ENCODE measurements around the gene RNF186. TPM values are rescaled to one million over a fixed set of nuclear protein-coding genes. Genes with fewer than 3 reads are reported as not detected.
"Not testable (repeated sequence)": the region's sequence is repeated elsewhere in the genome, so short reads cannot be mapped to it uniquely, and the experiment has no call there.

The RNF186 gene
- total RNA-seq, 1 donor from 2014 or later: not detected

- peak overlapping the region; percentile 50 for H3K27ac Mint-ChIP-seq (ENCODE audit: unreplicated experiment)
Observed at GRCh38 chr1:19819701-19820100, 4.6 kb upstream of the RNF186 start.

GRCh38 chr1:19818324-19818723, 3.2 kb upstream of the RNF186 start:
- no peak for DNase-seq (ENCODE audit: low read depth, low spot score)
- no peak overlapping the region for H3K27ac Mint-ChIP-seq (ENCODE audit: unreplicated experiment)
- H3K27me3 Mint-ChIP-seq (ENCODE audit: low read depth): no peaks in the 10 kb centered on the region
- TF ChIP-seq CTCF (conservative IDR thresholded peaks at IDR 0.05): no peak
- no peaks in the 10 kb centered on the region for H3K36me3 Mint-ChIP-seq (ENCODE audit: low read depth)
- no peaks in the 10 kb centered on the region for H3K9me3 Mint-ChIP-seq
- peaks cover 16% of the 10 kb centered on the region for H3K4me1 Mint-ChIP-seq
- no peak overlapping the region for H3K4me3 Mint-ChIP-seq

More at GRCh38 chr1:19819701-19820100, 4.6 kb upstream of the RNF186 start:
- no peak for TF ChIP-seq CTCF (conservative IDR thresholded peaks at IDR 0.05)
- Mint-ChIP-seq H3K36me3 (ENCODE audit: low read depth) (no peaks in the 10 kb centered on the region), H3K4me1 (peaks cover 9% of the 10 kb centered on the region), H3K27me3 (ENCODE audit: low read depth) (peaks cover 2% of the 10 kb centered on the region), H3K4me3 (no peak overlapping the region), H3K9me3 (no peaks in the 10 kb centered on the region)
- DNase-seq (ENCODE audit: low read depth, low spot score): no peak

- no peaks in the 10 kb centered on the region for H3K36me3 Mint-ChIP-seq (ENCODE audit: low read depth)
- DNase-seq (ENCODE audit: low read depth, low spot score): no peak
- no peaks in the 10 kb centered on the region for H3K27me3 Mint-ChIP-seq (ENCODE audit: low read depth)
- no peak for TF ChIP-seq CTCF (conservative IDR thresholded peaks at IDR 0.05)
- peaks cover 16% of the 10 kb centered on the region for H3K4me1 Mint-ChIP-seq
- no peak overlapping the region for H3K27ac Mint-ChIP-seq (ENCODE audit: unreplicated experiment)
- no peak overlapping the region for H3K4me3 Mint-ChIP-seq
- no peaks in the 10 kb centered on the region for H3K9me3 Mint-ChIP-seq
Observed at GRCh38 chr1:19817160-19817559, 2.1 kb upstream of the RNF186 start.

- H3K4me1 Mint-ChIP-seq: peaks cover 16% of the 10 kb centered on the region
Observed at GRCh38 chr1:19816737-19817086, 1.6 kb upstream of the RNF186 start.

GRCh38 chr1:19815801-19816736, 986 bp upstream of the RNF186 start:
- no peak overlapping the region for H3K4me3 Mint-ChIP-seq
- no peaks in the 10 kb centered on the region for H3K27me3 Mint-ChIP-seq (ENCODE audit: low read depth)
- no peak for DNase-seq (ENCODE audit: low read depth, low spot score)
- H3K36me3 Mint-ChIP-seq (ENCODE audit: low read depth): no peaks in the 10 kb centered on the region
- no peak for TF ChIP-seq CTCF (conservative IDR thresholded peaks at IDR 0.05)
- no peaks in the 10 kb centered on the region for H3K9me3 Mint-ChIP-seq
- H3K27ac Mint-ChIP-seq (ENCODE audit: unreplicated experiment): peak overlapping the region; percentile 69
- H3K4me1 Mint-ChIP-seq: peaks cover 16% of the 10 kb centered on the region

More at GRCh38 chr1:19816737-19817086, 1.6 kb upstream of the RNF186 start:
- H3K27ac Mint-ChIP-seq (ENCODE audit: unreplicated experiment); H3K4me3 Mint-ChIP-seq; H3K9me3 Mint-ChIP-seq; DNase-seq (ENCODE audit: low read depth, low spot score); H3K36me3 Mint-ChIP-seq (ENCODE audit: low read depth); H3K27me3 Mint-ChIP-seq (ENCODE audit: low read depth): not testable (repeated sequence)

- peaks cover under 1% of the 10 kb centered on the region for H3K9me3 Mint-ChIP-seq
- no peak for TF ChIP-seq CTCF (conservative IDR thresholded peaks at IDR 0.05)
- H3K36me3 Mint-ChIP-seq (ENCODE audit: low read depth): no peaks in the 10 kb centered on the region
- no peaks in the 10 kb centered on the region for H3K27me3 Mint-ChIP-seq (ENCODE audit: low read depth)
- peaks cover 9% of the 10 kb centered on the region for H3K4me1 Mint-ChIP-seq
- no peak for DNase-seq (ENCODE audit: low read depth, low spot score)
- no peak overlapping the region for H3K27ac Mint-ChIP-seq (ENCODE audit: unreplicated experiment)
- H3K4me3 Mint-ChIP-seq: no peak overlapping the region
Observed at GRCh38 chr1:19814244-19814661, 830 bp downstream of the RNF186 start.

Measured in neural crest cell (in vitro differentiated cells).